Activated gamma-delta T cell (primary cell): ENCODE data around the gene BTNL8.
"Not testable (repeated sequence)": the region's sequence is repeated elsewhere in the genome, so short reads cannot be mapped to it uniquely, and the experiment has no call there.

Source experiments
- DNase-seq: peaks from one replicate; lab custom pipeline; 2025; lab: John Stamatoyannopoulos, UW

Gene BTNL8

GRCh38 chr5:180874804-180875582 is 24.0 kb upstream of the BTNL8 start:
- DNase-seq: no peak

DNA sequence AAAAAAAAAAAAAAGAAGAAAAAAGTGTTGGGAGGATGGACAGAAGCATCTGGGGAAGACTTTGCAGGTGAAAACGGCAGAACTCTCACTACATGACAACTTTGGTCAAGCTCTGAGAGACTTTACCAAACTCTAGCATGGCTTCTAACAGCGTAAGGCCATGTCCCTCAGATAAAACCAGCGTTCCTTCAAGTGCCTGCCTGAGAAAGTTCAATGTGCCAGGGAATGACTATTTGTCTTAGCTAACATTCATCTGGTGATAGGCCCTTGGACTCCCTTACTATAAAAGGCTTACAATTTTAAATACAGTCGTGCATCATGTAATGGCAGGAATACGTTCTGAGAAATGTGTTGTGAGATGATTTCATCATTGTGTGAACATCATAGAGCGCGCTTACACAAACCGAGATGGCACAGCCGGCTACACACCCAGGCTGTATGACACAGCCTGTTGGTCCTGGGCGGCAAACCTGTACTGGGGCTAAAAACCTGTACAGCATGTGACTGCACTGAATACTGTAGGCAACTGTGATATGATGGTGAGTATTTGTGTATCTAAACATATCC is 23.0 kb upstream of the BTNL8 start:
- no peak for DNase-seq

DNA sequence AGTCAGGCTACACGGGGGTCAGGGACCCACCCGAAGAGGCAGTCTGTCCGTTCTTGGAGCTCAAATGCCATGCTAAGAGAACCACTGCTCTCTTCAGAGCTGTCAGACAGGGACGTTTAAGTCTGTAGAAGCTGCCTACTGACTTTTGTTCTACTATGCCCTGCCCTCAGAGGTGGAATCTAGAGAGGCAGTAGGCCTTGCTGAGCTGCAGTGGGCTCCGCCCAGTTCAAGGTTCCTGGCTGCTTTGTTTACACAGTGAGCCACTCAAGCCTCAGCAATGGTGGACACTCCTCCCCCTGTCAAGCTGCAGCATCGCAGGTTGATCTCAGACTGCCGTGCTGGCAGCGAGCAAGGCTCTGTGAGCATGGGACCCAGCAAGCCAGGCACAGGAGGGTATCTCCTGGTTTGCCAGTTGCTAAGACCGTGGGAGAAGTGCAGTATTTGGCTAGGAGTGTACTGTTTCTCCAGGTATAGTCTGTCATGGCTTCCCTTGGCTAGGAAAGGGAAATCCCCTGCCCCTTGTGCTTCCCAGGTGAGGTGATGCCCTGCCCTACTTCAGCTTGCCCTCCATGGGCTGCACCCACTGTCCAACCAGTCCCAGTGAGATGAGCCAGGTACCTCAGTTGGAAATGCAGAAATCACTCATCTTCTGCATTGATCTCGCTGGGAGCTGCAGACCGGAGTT is 13.0 kb upstream of the BTNL8 start:
- not testable (repeated sequence) for DNase-seq

GRCh38 chr5:180889381-180889780 is 9.6 kb upstream of the BTNL8 start:
- DNase-seq: no peak

- DNase-seq: not testable (repeated sequence)
Observed at GRCh38 chr5:180895330-180895729, 3.6 kb upstream of the BTNL8 start.

GRCh38 chr5:180900178-180900577 is 1.2 kb downstream of the BTNL8 start:
- no peak for DNase-seq

DNA sequence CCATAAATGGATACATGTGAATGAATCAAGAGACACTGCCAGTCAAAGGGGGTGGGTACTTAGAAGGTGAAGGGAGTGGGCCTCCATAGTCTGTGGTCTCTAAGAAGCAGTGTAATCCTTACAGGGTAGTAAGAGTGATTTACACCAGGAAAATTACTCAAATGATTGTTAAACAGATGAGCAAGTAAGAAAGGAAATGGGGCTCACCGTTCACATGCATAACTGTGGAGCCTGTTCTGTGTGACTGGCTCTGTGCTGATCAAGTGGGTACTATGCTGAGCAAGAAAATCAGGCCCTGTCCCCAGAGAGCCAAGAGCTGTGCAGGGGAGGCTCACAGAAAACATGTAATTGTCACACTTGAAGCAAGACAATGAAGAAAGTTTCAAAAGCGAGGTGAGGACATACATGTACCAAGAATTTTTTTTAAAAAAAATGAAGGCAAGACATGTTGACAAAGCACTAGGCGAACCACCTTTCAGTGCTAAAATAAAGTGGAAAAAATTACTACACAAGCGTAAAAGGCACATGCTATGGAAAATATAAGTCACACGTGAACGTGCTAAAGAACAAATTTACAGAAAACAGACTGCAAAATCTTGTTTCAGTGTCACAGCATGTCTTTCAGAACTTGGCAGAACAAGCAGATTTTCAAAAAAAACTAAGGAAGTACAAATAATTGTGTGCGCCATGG is 2.5 kb downstream of the BTNL8 start:
- DNase-seq: no peak

DNA sequence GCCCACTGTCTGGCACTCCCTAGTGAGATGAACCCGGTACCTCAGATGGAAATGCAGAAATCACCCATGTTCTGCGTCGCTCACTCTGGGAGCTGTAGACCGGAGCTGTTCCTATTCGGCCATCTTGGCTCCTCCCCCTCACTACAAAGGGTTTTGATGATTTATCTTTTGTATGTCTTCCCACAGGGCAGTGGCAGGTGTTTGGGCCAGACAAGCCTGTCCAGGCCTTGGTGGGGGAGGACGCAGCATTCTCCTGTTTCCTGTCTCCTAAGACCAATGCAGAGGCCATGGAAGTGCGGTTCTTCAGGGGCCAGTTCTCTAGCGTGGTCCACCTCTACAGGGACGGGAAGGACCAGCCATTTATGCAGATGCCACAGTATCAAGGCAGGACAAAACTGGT is 9.4 kb downstream of the BTNL8 start:
- DNase-seq: no peak

GRCh38 chr5:180908998-180909731 is 10.2 kb downstream of the BTNL8 start:
- no peak for DNase-seq

DNA sequence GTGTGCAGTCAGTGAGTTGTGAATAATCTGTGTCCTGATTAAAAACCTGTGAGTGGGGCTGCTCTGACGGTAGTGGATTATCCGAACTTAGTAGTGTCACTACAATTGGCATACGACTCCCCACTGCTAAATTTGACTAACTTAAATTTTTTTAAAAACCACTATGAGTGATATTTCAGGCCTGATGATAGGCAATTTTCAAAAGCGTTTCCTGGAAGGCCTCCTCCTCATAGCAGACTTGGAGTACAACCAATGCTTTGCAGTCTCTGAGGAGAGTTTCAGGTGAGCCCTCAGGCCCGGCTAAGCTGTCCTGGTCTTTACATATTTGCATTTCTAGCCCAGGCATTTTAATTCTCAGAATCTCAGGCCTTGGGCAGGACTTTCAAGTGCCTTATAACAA is 10.8 kb downstream of the BTNL8 start:
- no peak for DNase-seq

DNA sequence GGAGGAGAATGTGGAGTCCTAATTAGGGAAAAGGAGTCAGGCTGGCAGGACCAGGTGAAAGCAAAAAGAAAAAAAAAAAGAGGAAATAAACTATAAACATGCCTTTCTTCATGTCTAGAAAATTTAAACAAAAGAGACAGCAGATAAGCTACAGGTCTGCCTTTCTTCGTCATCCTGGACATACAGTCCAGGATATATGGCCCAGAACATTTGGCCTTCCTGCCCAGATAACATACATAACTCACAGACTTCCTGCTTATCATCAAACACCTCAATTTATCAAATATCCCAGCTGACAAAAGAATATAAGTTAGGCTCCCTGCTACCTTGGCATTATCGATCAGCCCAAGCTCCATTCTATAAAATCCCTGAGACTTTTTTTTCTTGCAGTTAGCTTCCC is 11.2 kb downstream of the BTNL8 start:
- no peak for DNase-seq

- no peak for DNase-seq
Observed at GRCh38 chr5:180910735-180911134, 11.8 kb downstream of the BTNL8 start.

DNA sequence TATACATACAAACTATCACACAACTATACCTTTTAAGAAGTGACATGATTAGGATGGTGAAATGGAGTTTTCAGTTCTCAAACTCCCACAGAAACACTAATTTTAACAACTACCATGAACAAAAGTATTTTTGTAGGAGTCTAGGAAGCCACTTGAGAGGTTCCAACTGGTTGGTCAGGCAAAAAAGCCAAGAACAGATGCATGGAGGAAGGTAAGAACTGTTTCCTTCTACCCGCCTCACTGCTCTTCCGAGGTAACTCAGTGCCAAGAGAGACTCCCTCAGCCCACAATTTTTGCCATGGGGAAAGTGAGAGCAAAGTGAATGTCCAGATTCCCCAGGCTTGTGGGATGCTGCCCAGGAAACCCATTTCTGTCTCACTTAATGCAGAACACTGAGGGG is 15.7 kb downstream of the BTNL8 start:
- DNase-seq: no peak

DNA sequence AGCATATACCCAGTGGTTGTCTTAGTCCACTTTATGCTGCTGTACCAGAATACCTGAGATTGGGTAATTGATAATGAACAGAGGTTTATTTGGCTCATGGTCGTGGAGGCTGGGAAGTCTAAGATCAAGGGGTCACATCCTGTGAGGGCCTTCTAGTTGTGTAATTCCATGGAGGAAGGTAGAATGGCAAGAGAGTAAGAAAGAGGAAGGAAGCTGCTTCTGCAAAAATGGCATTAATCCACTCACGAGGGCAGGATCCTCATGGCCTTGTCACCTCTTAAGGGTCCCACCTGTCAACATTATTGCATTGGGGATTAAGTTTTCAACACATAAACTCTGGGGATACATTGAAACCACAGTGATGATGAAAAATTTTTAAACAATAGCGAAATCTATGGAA is 17.0 kb downstream of the BTNL8 start:
- DNase-seq: no peak

- DNase-seq: no peak
Observed at GRCh38 chr5:180918380-180918779, 19.4 kb downstream of the BTNL8 start.

GRCh38 chr5:180920710-180921109 is 21.8 kb downstream of the BTNL8 start:
- DNase-seq: no peak

DNA sequence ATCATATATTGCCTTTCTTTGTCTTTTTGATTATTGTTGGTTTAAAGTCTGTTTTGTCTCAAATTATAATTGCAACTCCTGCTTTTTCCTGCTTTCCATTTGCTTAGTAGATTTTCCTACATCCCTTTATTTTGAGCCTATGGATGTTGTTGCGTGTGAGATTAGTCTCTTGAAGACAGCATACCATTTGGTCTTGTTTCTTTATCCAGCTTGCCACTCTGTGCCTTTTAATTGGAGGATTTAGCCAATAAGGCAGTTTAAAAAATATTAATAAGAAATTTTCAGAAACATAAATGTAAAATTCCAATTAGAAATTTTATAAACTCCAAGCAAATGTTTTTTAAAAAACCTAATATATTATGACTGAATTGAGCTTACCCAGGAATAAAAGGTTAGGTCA is 24.0 kb downstream of the BTNL8 start:
- no peak for DNase-seq

GRCh38 chr5:180932660-180933059 is 33.7 kb downstream of the BTNL8 start:
- no peak for DNase-seq

DNA sequence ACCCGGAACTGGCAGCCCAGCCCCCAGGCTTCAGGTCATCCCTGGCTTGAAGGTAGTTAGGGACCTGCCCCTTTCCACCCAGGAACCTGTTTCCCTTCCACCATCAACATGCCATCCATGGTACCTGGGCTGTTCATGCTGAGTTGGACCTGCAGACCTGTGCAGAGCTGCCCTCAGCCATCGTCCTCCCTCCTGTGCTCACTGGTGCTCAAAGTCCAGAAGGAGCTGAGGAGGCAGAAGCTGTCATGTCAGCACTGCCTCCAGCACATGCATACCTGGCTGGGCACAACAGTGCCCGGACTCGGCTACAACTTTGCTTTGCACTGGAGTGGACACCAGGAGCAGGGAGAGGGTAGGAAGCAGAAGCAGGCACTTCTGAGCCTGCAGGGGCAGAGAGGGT is 36.2 kb downstream of the BTNL8 start:
- DNase-seq: no peak

DNA sequence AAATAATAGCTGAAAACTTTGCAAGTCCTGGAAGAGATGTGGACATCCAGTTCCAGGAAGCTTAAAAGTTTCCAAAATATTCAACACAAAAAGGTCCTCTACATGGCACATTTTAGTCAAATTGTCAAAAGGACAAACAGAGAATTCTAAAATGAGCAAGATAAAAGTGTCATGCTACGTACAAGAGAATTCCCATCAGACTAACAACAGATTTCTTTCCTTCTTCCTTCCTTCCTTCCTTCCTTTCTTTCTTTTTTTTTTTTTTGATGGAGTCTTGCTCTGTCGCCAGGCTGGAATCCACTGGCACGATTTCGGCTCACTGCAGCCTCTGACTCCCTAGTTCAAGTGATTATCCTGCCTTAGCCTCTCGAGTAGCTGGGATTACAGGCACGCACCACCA is 39.3 kb downstream of the BTNL8 start:
- no peak for DNase-seq

DNA sequence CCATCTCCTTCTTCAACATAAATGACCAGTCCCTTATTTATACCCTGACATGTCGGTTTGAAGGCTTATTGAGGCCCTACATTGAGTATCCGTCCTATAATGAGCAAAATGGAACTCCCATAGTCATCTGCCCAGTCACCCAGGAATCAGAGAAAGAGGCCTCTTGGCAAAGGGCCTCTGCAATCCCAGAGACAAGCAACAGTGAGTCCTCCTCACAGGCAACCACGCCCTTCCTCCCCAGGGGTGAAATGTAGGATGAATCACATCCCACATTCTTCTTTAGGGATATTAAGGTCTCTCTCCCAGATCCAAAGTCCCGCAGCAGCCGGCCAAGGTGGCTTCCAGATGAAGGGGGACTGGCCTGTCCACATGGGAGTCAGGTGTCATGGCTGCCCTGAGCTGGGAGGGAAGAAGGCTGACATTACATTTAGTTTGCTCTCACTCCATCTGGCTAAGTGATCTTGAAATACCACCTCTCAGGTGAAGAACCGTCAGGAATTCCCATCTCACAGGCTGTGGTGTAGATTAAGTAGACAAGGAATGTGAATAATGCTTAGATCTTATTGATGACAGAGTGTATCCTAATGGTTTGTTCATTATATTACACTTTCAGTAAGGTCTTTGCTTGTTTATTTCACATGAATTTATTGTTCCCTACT is 51.5 kb downstream of the BTNL8 start:
- DNase-seq: no peak
